ENCODE results near the gene XXYLT1. TPM values are rescaled to one million over a fixed set of nuclear protein-coding genes. Genes with fewer than 3 reads are reported as not detected.

XXYLT1 gene
- total and polyA plus RNA-seq, 2 of the 8 experiments (the other 6 are each of a cell fraction or from before 2014, with no cell fraction given), result 18.9 to 23.8 TPM

- Histone ChIP-seq H3K79me2 (ENCODE audit: control insufficient read depth in 1 of 2, insufficient read depth in 2 of 2, low read length in 2 of 2) (0 out of 4 replicates have a peak, but pooled peaks cover 0 to 3% of the 10 kb centered on the region in 2 experiments), H3K14ac (ENCODE audit: insufficient read length) (no peak overlapping the region), H2AFZ (ENCODE audit: low read length) (no peak overlapping the region), H3K56ac (replicated peaks; ENCODE audit: insufficient read length, low read depth, low read length) (no peak overlapping the region), H3K27me3 (replicated peaks in 1 of 4; ENCODE audit: control insufficient read depth in 3 of 4, extremely low read depth in 1 of 4, insufficient read depth in 3 of 4, low read length in 3 of 4) (no peaks in the 10 kb centered on the region), H3K4me1 (replicated peaks in 1 of 4; ENCODE audit: control insufficient read depth in 3 of 4, insufficient read depth in 4 of 4, low read length in 3 of 4) (peaks cover 0 to 12% (median 2%) of the 10 kb centered on the region in 4 experiments; a peak in 6 of 7 replicates), H3K36me3 (ENCODE audit: control insufficient read depth in 2 of 4, insufficient read depth in 4 of 4, low read length in 3 of 4) (peaks cover 0 to 4% (median 2%) of the 10 kb centered on the region in 4 experiments; a peak in 3 of 8 replicates), H3K4me3 (ENCODE audit: extremely low read depth in 1 of 4, insufficient read depth in 2 of 4, low read depth in 3 of 4, low read length in 4 of 4) (no peak overlapping the region), H3K18ac (ENCODE audit: extremely low read depth, low read length) (no peak overlapping the region), H3K79me1 (ENCODE audit: low read depth, low read length) (peaks cover 3% of the 10 kb centered on the region), H4K8ac (ENCODE audit: extremely low read depth, insufficient read depth, low read length) (no peak overlapping the region), H3K23ac (ENCODE audit: insufficient read length) (no peak overlapping the region), H4K5ac (ENCODE audit: insufficient read length, low read depth, low read length) (no peak overlapping the region), H2BK20ac (ENCODE audit: low read length) (no peak overlapping the region), H2BK15ac (ENCODE audit: low read length) (no peak overlapping the region), H2BK12ac (ENCODE audit: low read depth, low read length) (no peak overlapping the region), H4K91ac (replicated peaks; ENCODE audit: insufficient read length, low read length) (no peak overlapping the region), H3K27ac (ENCODE audit: low read depth, low read length) (no peak overlapping the region; the same call in 1 of the 2 replicates), H3K9ac (replicated peaks in 1 of 4; ENCODE audit: extremely low read depth in 1 of 4, low read depth in 3 of 4, low read length in 3 of 4) (no peak overlapping the region), H3K9me3 (ENCODE audit: insufficient read depth in 2 of 2, low read depth in 1 of 2, low read length in 1 of 2) (no peaks in the 10 kb centered on the region), H3K4me2 (ENCODE audit: insufficient read depth in 1 of 2, low read depth in 2 of 2, low read length in 2 of 2) (no peak overlapping the region), H2BK5ac (ENCODE audit: low read depth, low read length) (no peak overlapping the region), H4K20me1 (replicated peaks in 1 of 2; ENCODE audit: control insufficient read depth in 1 of 2, insufficient read depth in 2 of 2, low read length in 2 of 2) (peaks cover 2 to 3% of the 10 kb centered on the region in 2 experiments), H3K4ac (replicated peaks; ENCODE audit: insufficient read length, low read depth, low read length) (no peak overlapping the region), H2BK120ac (replicated peaks; ENCODE audit: low read depth, low read length) (no peak overlapping the region), H2AK5ac (ENCODE audit: low read depth, low read length) (no peak overlapping the region), H3K23me2 (ENCODE audit: low read depth, low read length) (no peaks in the 10 kb centered on the region)
- POLR2A ChIA-PET (ENCODE audit: partially characterized antibody), result no interaction called here
- peak in 1 of 2 experiments; percentile 45 for DNase-seq (ENCODE audit: low read depth in 1 of 2, low spot score in 2 of 2)
- no peak for FAIRE-seq
- TF ChIP-seq RAD21 (IDR thresholded peaks at IDR 0.05 in 1 of 2, conservative IDR thresholded peaks at IDR 0.05 in 1 of 2; ENCODE audit: low read depth in 2 of 2, low read length in 2 of 2) (peak; percentile 48 to 65), KDM5A (IDR thresholded peaks at IDR 0.05; ENCODE audit: low read length) (no peak), ASH2L (IDR thresholded peaks at IDR 0.05; ENCODE audit: low read length) (no peak)
- TF ChIP-seq, protein P1, sequence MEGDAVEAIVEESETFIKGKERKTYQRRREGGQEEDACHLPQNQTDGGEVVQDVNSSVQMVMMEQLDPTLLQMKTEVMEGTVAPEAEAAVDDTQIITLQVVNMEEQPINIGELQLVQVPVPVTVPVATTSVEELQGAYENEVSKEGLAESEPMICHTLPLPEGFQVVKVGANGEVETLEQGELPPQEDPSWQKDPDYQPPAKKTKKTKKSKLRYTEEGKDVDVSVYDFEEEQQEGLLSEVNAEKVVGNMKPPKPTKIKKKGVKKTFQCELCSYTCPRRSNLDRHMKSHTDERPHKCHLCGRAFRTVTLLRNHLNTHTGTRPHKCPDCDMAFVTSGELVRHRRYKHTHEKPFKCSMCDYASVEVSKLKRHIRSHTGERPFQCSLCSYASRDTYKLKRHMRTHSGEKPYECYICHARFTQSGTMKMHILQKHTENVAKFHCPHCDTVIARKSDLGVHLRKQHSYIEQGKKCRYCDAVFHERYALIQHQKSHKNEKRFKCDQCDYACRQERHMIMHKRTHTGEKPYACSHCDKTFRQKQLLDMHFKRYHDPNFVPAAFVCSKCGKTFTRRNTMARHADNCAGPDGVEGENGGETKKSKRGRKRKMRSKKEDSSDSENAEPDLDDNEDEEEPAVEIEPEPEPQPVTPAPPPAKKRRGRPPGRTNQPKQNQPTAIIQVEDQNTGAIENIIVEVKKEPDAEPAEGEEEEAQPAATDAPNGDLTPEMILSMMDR (IDR thresholded peaks at IDR 0.05; ENCODE audit: control extremely low read depth in 1 of 3, insufficient read depth in 1 of 3, low read depth in 1 of 3, low read length in 3 of 3), result peak; percentile 51 to 78 (median 76)
- TF ChIP-seq, protein P2, sequence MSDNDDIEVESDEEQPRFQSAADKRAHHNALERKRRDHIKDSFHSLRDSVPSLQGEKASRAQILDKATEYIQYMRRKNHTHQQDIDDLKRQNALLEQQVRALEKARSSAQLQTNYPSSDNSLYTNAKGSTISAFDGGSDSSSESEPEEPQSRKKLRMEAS (IDR thresholded peaks at IDR 0.05), result 0 out of 2 replicates have a peak, but pooled peaks have one; percentile 18
- WGBS, 2 experiments (ENCODE audit: extremely low coverage in 1 of 2, insufficient coverage in 1 of 2, insufficient read length in 1 of 2, insufficient replicate concordance in 2 of 2, low coverage in 1 of 2, low lambda C conversion rate in 2 of 2, missing lambda C conversion rate in 1 of 2), result 84% methylated on average over 9 of the region's 9 CpGs; no CpG with 5 or more reads in 1 of the 2 experiments
- CTCF ChIA-PET (ENCODE audit: partially characterized antibody), result interaction anchor here (0.6 to 2.9 kb wide), 28 partner anchors 10 to 544 kb away, joined by 3 to 14 read pairs (median 4); no protein-coding TSS in a partner anchor
Measured at GRCh38 chr3:195226900-195227447, 44.0 kb downstream of the XXYLT1 start.
